ENCODE measurements around the gene OR6C65.

DNA sequence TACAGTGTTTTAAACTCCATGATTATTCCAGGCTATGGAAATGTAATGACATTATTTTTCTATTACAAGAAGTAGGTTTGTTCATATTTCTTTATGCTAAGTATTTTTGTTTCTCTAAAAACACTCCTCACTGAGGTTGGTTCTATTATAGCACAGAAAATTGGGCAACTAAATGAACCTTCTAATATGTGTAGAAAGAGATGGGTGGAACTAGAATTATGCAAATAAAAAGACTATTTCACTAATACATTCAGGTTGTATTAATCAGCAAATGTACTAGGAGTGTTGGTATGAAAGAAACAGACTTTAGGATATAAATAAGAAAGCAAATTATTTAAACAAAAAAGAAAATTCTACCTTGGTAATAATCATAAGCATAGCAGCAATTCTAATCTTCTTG, 48.5 kb downstream of the OR6C65 start:
- TF ChIP-seq, protein P1, sequence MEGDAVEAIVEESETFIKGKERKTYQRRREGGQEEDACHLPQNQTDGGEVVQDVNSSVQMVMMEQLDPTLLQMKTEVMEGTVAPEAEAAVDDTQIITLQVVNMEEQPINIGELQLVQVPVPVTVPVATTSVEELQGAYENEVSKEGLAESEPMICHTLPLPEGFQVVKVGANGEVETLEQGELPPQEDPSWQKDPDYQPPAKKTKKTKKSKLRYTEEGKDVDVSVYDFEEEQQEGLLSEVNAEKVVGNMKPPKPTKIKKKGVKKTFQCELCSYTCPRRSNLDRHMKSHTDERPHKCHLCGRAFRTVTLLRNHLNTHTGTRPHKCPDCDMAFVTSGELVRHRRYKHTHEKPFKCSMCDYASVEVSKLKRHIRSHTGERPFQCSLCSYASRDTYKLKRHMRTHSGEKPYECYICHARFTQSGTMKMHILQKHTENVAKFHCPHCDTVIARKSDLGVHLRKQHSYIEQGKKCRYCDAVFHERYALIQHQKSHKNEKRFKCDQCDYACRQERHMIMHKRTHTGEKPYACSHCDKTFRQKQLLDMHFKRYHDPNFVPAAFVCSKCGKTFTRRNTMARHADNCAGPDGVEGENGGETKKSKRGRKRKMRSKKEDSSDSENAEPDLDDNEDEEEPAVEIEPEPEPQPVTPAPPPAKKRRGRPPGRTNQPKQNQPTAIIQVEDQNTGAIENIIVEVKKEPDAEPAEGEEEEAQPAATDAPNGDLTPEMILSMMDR (IDR thresholded peaks at IDR 0.05; ENCODE audit: poor library complexity): no peak
- TF ChIP-seq EZH2 (IDR thresholded peaks at IDR 0.05; ENCODE audit: borderline replicate concordance): no peak
- no peak for TF ChIP-seq EZH2phosphoT487 (IDR thresholded peaks at IDR 0.05; ENCODE audit: low read depth, severe bottlenecking, unreplicated experiment)

Measured in hepatocyte (in vitro differentiated cells).